SU-DHL-6 (cell line): ENCODE data around the gene TBC1D8.

Source experiments
- H2AFZ ChIP-seq: fragments of 200-600 bp; sonication (generic); 2 replicates; pipeline ENCODE4 v1.6.1; 2014; ENCODE audit warnings: low read depth, mild to moderate bottlenecking, moderate library complexity, mixed read lengths, antibody characterized with exemption, low read length; ENCODE audit not compliant: severe bottlenecking
- H3F3A ChIP-seq: fragments of 200-600 bp; shearing (Covaris generic); 2 replicates; pipeline ENCODE4 v1.6.0; 2016; ENCODE audit warnings: antibody characterized with exemption, mild to moderate bottlenecking; ENCODE audit not compliant: insufficient read depth
- H3K27ac ChIP-seq: fragments of 200-600 bp; sonication (generic); 2 replicates; pipeline ENCODE4 v1.5.1; 2016; ENCODE audit warnings: low read depth, mild to moderate bottlenecking, low read length, moderate library complexity, mixed read lengths
- H3K27me3 ChIP-seq: fragments of 200-600 bp; sonication (generic), shearing (Covaris generic); 2 replicates; pipeline ENCODE4 v1.6.0; 2014; ENCODE audit warnings: mild to moderate bottlenecking, low read length
- H3K36me3 ChIP-seq: fragments of 200-600 bp; sonication (generic); 2 replicates; pipeline ENCODE4 v1.6.1; 2014; ENCODE audit warnings: mild to moderate bottlenecking, low read length, mixed read lengths
- H3K4me2 ChIP-seq: fragments of 300-600, 200-600 bp; shearing (Covaris generic), sonication (generic); 2 replicates; pipeline ENCODE4 v1.6.0; 2014; ENCODE audit warnings: low read length, low read depth, mild to moderate bottlenecking; ENCODE audit not compliant: poor library complexity, severe bottlenecking
- H3K4me3 ChIP-seq: fragments of 200-600 bp; sonication (generic); 2 replicates; pipeline ENCODE4 v1.5.1; 2014; ENCODE audit warnings: antibody characterized with exemption, low read length, mild to moderate bottlenecking, mixed read lengths; ENCODE audit not compliant: insufficient read depth, poor library complexity, severe bottlenecking
- H3K79me2 ChIP-seq: fragments of 200-600 bp; sonication (generic); 2 replicates; pipeline ENCODE4 v1.6.1; 2014; ENCODE audit warnings: mild to moderate bottlenecking, low read length, moderate library complexity; ENCODE audit not compliant: insufficient read depth
- H3K9ac ChIP-seq: fragments of 200-600 bp; sonication (generic); 2 replicates; pipeline ENCODE4 v1.7.0; 2014; ENCODE audit warnings: mild to moderate bottlenecking, low read length
- H3K9me2 ChIP-seq: fragments of 200-600 bp; sonication (generic); replicated peaks from 2 replicates; pipeline ENCODE4 v1.6.1; 2014; ENCODE audit warnings: low read length; ENCODE audit not compliant: insufficient read depth
- H3K9me3 ChIP-seq: fragments of 200-600 bp; sonication (generic); 2 replicates; pipeline ENCODE4 v1.6.1; 2014; ENCODE audit warnings: low read length, mixed read lengths; ENCODE audit not compliant: insufficient read depth
- H4K20me1 ChIP-seq: fragments of 200-600 bp; sonication (generic); 2 replicates; pipeline ENCODE4 v1.6.1; 2014; ENCODE audit warnings: low read depth, mild to moderate bottlenecking, antibody characterized with exemption, low read length, moderate library complexity, mixed read lengths
- CTCF ChIP-seq: fragments of 200-600 bp; sonication (generic); IDR thresholded peaks from one replicate; pipeline ENCODE4 v1.5.1; 2017; ENCODE audit warnings: antibody characterized with exemption, mild to moderate bottlenecking, low read length, moderate library complexity; ENCODE audit not compliant: insufficient read depth, poor library complexity, severe bottlenecking
- EZH2phosphoT487 ChIP-seq: fragments of 200-600 bp; sonication (generic), shearing (Covaris generic); conservative IDR thresholded peaks from 2 replicates; pipeline ENCODE4 v1.6.1; 2018; ENCODE audit warnings: mild to moderate bottlenecking, antibody characterized with exemption, low read length, moderate library complexity, mixed read lengths

Gene TBC1D8

DNA sequence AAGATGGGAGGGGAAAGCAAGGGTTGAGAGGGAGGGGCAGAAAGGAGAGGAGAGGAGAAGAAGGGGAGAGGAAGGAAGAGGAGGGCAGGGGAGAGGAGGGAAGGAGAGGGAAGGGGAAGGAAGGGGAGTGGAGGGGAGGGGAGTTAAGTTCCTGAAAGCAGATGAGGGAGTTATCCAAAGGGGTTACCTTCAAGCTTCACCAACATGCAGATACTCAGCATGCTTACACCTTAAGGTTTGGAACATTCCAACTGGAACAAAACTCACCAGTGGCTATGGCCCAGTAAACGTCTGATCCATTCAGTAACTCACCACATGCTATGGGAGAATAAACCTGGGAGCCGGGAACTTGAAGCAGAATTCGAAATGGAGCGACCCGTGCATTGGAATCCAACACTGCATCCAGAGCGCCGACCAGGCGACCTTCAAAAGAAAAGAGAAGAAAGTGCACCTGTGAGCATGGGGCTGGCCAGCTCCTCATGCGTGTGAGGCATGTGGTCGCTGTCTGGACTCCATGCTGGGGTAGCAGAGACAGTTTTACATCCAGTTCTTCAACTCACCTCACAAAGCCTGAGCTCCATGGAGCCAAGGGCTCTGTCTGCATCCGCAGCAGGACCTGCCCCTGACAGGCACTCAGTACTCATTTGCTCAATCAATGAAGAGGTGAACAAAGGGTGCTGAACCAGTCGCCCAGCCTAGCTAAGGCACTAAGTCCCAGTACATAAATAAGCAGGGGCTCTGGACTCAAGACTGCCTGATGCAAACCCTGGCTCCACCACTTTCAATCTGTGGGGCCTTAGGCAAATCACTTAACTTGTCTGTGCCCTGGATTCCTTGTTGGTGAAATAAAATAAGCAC is 61.0 kb downstream of the TBC1D8 start:
- H3K79me2 ChIP-seq: no peaks in the 10 kb centered on the region
- no peaks in the 10 kb centered on the region for H3K9me3 ChIP-seq
- H3K4me2 ChIP-seq: no peak overlapping the region
- H3K4me3 ChIP-seq: no peak overlapping the region
- H3F3A ChIP-seq: no peaks in the 10 kb centered on the region
- no peaks in the 10 kb centered on the region for H3K36me3 ChIP-seq
- TF ChIP-seq CTCF: no peak
- no peak overlapping the region for H2AFZ ChIP-seq
- no peaks in the 10 kb centered on the region for H3K9me2 ChIP-seq
- no peaks in the 10 kb centered on the region for H3K27me3 ChIP-seq
- no peaks in the 10 kb centered on the region for H4K20me1 ChIP-seq
- H3K27ac ChIP-seq: no peak overlapping the region
- H3K9ac ChIP-seq: no peak overlapping the region

- Histone ChIP-seq H3K27me3 (no peaks in the 10 kb centered on the region), H3K27ac (no peak overlapping the region), H3K9ac (no peak overlapping the region), H3K36me3 (no peaks in the 10 kb centered on the region), H4K20me1 (no peaks in the 10 kb centered on the region), H3F3A (no peaks in the 10 kb centered on the region), H2AFZ (no peak overlapping the region), H3K9me3 (no peaks in the 10 kb centered on the region), H3K4me3 (no peak overlapping the region), H3K9me2 (no peaks in the 10 kb centered on the region), H3K79me2 (no peaks in the 10 kb centered on the region), H3K4me2 (no peak overlapping the region)
- no peak for TF ChIP-seq EZH2phosphoT487
- TF ChIP-seq CTCF: no peak
These were observed 61.8 kb downstream of the TBC1D8 start for GRCh38 chr2:101089419-101089818.

DNA sequence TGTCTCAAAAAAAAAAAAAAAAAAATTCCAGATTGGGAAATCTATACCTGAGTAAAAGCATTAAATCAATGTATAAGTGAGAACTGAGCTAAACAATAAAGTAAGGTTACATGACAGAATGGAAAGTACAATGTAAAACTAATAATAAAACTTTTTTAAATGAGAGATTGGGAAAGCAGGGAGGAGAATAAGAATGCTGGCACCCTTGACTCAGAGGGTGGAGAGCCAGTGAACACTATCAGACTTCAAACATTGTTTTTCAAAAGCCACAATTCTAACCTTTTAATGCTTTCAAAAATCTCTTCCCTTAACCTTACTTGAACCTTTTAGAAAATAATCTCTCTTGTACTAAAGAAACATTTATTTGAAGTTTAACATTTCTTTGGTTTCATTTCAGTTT is 63.5 kb downstream of the TBC1D8 start:
- H3K27me3 ChIP-seq: no peaks in the 10 kb centered on the region
- no peaks in the 10 kb centered on the region for H3F3A ChIP-seq
- H3K79me2 ChIP-seq: no peaks in the 10 kb centered on the region
- no peak overlapping the region for H3K9ac ChIP-seq
- H3K4me2 ChIP-seq: no peak overlapping the region
- no peaks in the 10 kb centered on the region for H3K36me3 ChIP-seq
- H3K9me2 ChIP-seq: no peaks in the 10 kb centered on the region
- H2AFZ ChIP-seq: no peak overlapping the region
- H3K4me3 ChIP-seq: no peak overlapping the region
- TF ChIP-seq EZH2phosphoT487: no peak
- TF ChIP-seq CTCF: no peak
- no peaks in the 10 kb centered on the region for H3K9me3 ChIP-seq
- H4K20me1 ChIP-seq: no peaks in the 10 kb centered on the region
- no peak overlapping the region for H3K27ac ChIP-seq
